Measurements from ENCODE around the gene TLX3.

The TLX3 gene

GRCh38 chr5:171308453-171309275, at the start of gene TLX3:
TSS of gene TLX3 (plus strand) at chr5:171309248. CDS start at chr5:171309366, 118 bp downstream.
- ATAC-seq (no peak), DNase-seq (ENCODE audit: low spot score in 2 of 2) (no peak)
- no peaks in the 10 kb centered on the region for H3K9me3 Mint-ChIP-seq
- H3K4me3 Mint-ChIP-seq: no peak within 1 kb of the TSS
- H3K36me3 Mint-ChIP-seq: peaks cover 12% of the 10 kb centered on the region
- H3K27ac Mint-ChIP-seq: no peak within 1 kb of the TSS
- H3K4me1 Mint-ChIP-seq: peaks cover 27% of the 10 kb centered on the region

DNA sequence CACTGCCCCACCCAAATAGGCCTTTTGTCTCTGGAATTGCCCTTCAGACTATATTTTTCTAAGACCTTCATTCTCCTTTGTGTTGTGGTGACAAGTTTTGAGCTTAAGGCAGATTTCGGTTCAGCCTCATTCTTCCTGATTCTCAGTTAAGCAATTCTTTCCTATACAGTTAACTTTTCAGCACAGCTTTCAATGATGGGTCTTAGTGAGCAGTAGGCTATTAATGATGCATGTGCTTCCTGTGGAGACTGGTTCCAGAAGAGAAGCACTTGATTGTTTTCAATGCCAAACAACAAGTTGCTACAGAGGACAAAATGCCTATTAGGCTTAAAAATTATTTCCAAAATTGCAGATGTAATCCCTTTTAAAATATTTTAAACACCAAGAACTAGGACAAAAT, 47.7 kb upstream of the TLX3 start:
- Mint-ChIP-seq H3K4me1 (peaks cover 10% of the 10 kb centered on the region), H3K9me3 (no peaks in the 10 kb centered on the region), H3K36me3 (no peaks in the 10 kb centered on the region), H3K27ac (no peak overlapping the region), H3K4me3 (no peak overlapping the region)
- no peak for DNase-seq (ENCODE audit: low spot score in 2 of 2)
- no peak for ATAC-seq

GRCh38 chr5:171261904-171262303, 47.1 kb upstream of the TLX3 start:
- H3K4me3 Mint-ChIP-seq: no peak overlapping the region
- H3K9me3 Mint-ChIP-seq: no peaks in the 10 kb centered on the region
- no peak overlapping the region for H3K27ac Mint-ChIP-seq
- H3K36me3 Mint-ChIP-seq: no peaks in the 10 kb centered on the region
- no peak for DNase-seq (ENCODE audit: low spot score in 2 of 2)
- peaks cover 10% of the 10 kb centered on the region for H3K4me1 Mint-ChIP-seq
- no peak for ATAC-seq

DNA sequence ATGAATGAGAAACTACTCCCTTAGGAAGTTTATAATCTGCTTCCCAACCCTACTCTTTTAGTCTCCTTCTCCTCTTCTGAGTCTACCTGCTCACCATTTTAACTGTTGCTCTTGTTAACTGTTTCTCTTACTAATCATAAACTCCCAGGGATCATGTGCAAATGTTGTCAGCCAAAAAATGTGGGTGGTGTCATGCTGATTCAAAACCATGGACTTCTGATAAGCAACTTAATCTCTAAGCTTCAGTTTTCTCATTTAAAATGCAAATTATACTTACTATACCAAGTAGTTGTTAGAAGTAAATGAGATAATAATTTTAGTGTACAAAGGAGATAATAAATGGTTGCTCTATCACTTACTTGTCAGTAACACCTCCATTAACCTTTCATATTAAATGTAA, 45.9 kb upstream of the TLX3 start:
- Mint-ChIP-seq H3K36me3 (no peaks in the 10 kb centered on the region), H3K27ac (no peak overlapping the region), H3K4me1 (peaks cover 10% of the 10 kb centered on the region), H3K9me3 (no peaks in the 10 kb centered on the region), H3K4me3 (no peak overlapping the region)
- no peak for DNase-seq (ENCODE audit: low spot score in 2 of 2)
- ATAC-seq: no peak

- Mint-ChIP-seq H3K4me1 (peaks cover 10% of the 10 kb centered on the region), H3K9me3 (no peaks in the 10 kb centered on the region), H3K36me3 (no peaks in the 10 kb centered on the region), H3K27ac (no peak overlapping the region), H3K4me3 (no peak overlapping the region)
- ATAC-seq (peak; percentile 65), DNase-seq (ENCODE audit: low spot score in 2 of 2) (no peak)
Measured at GRCh38 chr5:171264843-171265242, 44.2 kb upstream of the TLX3 start.

DNA sequence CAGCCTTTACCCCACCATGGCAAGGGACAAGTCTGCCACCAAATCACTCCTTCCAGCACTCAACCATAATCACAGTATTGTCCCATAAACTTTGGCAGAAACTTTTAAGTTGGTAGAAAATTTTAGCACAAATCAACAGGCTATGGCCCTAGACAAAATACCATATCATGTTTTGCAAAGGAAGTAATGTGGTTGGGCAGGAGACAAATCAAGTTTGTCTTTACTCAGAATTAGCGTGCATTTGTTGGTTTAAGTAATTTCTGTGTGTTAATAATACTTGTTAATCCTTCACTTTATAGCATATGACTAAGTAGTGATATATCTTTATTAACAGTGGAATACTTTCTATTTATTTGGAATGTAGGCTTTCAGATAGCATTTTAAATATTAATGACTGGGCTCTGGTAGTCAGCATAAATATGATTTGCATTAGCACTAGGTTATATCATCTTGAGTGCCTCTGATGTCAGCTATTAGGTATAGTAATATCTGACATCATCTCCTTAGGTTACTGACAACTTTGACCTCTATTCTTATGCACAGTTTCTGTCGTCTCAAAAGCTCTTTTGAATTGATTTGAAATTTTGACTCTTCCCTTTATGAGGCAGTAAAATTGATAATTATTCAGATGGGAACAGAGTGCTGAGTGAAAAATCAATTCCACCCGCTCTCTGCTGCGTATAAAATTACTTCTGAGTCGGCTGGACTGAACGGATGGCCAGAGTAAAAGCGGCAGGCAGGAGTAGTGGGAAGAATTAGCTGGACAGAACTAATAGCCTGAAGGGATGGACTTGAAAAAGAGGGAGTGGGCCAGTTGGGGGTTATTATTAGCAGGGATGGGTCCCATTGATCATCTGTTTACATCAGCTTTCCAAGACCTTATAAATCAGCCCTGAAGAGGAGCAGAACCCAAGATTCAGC, 40.1 kb upstream of the TLX3 start:
- Mint-ChIP-seq H3K4me1 (peaks cover 10% of the 10 kb centered on the region), H3K9me3 (no peaks in the 10 kb centered on the region), H3K27ac (no peak overlapping the region), H3K4me3 (no peak overlapping the region), H3K36me3 (no peaks in the 10 kb centered on the region)
- ATAC-seq: no peak
- no peak for DNase-seq (ENCODE audit: low spot score in 2 of 2)

DNA sequence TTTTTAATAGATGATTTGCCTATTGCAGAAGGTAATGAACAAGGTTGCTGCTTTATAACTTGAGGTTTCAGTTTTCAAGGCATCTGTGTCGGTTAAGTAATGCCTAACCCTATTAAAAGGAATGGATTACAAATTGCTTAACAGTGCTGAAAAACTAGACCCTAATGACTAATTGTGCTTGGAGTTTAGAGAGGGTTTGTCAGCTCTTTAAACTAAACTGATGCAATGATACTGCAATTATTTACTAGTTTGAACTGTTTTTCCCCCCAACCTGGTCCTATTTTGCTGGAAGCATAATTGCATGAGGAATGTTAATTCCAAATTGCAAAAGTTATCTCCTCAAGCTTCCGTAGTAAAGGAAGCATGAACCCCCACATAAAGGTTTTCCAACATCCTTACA, 39.3 kb upstream of the TLX3 start:
- Mint-ChIP-seq H3K27ac (no peak overlapping the region), H3K9me3 (no peaks in the 10 kb centered on the region), H3K4me1 (peaks cover 7% of the 10 kb centered on the region), H3K36me3 (no peaks in the 10 kb centered on the region), H3K4me3 (no peak overlapping the region)
- no peak for ATAC-seq
- no peak for DNase-seq (ENCODE audit: low spot score in 2 of 2)

- no peak for DNase-seq (ENCODE audit: low spot score in 2 of 2)
- Mint-ChIP-seq H3K9me3 (no peaks in the 10 kb centered on the region), H3K4me3 (no peak overlapping the region), H3K27ac (no peak overlapping the region), H3K36me3 (no peaks in the 10 kb centered on the region), H3K4me1 (peaks cover 3% of the 10 kb centered on the region)
- ATAC-seq: no peak
Measured at GRCh38 chr5:171270136-171270535, 38.9 kb upstream of the TLX3 start.

DNA sequence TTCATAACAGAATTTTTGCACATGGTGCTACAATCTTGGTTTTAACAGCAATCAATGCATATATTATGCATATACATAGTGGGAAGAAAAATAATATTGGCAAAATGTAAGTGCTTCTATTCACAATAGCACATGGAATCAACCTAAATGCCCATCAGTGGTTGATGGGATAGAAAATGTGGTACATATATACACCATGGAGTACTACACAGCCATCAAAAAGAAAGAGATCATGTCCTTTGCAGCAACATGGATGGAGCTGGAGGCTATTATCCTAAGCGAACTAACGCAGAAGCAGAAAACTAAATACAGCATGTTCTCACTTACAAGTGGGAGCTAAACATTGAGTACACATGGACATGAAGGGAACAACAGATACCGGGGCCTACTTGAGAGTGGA, 37.2 kb upstream of the TLX3 start:
- Mint-ChIP-seq H3K27ac (no peak overlapping the region), H3K4me1 (no peaks in the 10 kb centered on the region), H3K4me3 (no peak overlapping the region), H3K36me3 (no peaks in the 10 kb centered on the region), H3K9me3 (no peaks in the 10 kb centered on the region)
- DNase-seq (ENCODE audit: low spot score in 2 of 2) (no peak), ATAC-seq (no peak)

GRCh38 chr5:171272996-171273970, 35.8 kb upstream of the TLX3 start:
- H3K4me3 Mint-ChIP-seq: no peak overlapping the region
- no peaks in the 10 kb centered on the region for H3K36me3 Mint-ChIP-seq
- no peaks in the 10 kb centered on the region for H3K9me3 Mint-ChIP-seq
- ATAC-seq (no peak), DNase-seq (ENCODE audit: low spot score in 2 of 2) (no peak)
- no peak overlapping the region for H3K27ac Mint-ChIP-seq
- no peaks in the 10 kb centered on the region for H3K4me1 Mint-ChIP-seq

DNA sequence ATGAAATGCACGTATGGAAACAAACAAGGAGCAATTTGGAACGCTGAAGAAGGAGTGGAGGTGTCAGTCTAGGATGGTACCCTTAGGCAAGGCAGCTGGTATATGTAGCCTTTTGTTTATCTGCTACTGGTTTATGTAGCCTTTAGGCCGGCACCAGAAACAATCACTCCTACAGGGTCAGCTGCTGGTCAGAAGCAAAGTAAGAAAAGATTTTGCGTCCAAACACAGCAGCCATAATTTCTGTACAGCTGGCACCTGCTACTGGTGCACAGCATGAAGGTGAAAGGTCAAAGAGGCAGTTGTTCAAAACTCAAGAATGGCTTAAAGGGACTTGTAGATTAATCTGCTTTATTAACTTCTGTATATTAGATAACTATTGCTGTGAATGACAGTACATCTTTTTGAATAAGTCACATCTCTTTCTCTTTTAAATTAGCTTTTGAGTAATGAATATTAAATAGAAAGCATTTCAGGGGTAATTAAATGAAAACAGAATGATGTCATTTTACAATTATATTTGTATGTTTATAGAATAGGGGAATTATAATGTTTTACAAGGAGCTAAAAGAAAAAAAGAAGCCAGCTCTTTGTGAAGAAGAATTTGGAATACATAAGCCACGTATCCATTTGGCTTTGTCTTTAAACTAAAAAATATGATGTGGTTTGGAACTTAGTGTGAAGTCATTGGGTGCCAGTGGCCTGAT, 33.1 kb upstream of the TLX3 start:
- no peak for DNase-seq (ENCODE audit: low spot score in 2 of 2)
- no peak for ATAC-seq
- no peak overlapping the region for H3K27ac Mint-ChIP-seq
- H3K4me1 Mint-ChIP-seq: no peaks in the 10 kb centered on the region
- H3K9me3 Mint-ChIP-seq: no peaks in the 10 kb centered on the region
- H3K4me3 Mint-ChIP-seq: no peak overlapping the region
- no peaks in the 10 kb centered on the region for H3K36me3 Mint-ChIP-seq

DNA sequence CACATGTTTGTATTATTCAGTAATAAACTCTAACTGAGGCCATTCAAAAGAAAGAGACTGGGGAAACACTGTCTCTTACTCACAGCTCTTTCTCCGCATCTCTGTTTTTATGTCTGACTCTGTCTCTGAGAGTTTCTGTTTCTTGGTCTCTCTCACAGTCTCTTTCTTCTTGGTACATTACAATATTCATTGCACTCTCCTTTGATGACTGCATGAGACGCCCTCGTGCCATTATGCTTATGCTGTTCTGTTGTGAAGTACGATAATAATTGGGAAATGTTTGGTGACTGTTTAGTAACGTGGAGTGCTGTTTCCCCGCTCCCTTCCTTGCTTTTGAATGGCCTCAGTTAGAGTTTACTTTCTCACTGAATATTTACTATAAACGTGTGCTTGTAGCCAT, 25.3 kb upstream of the TLX3 start:
- H3K4me1 Mint-ChIP-seq: no peaks in the 10 kb centered on the region
- no peak overlapping the region for H3K4me3 Mint-ChIP-seq
- H3K9me3 Mint-ChIP-seq: no peaks in the 10 kb centered on the region
- no peak overlapping the region for H3K27ac Mint-ChIP-seq
- ATAC-seq (no peak), DNase-seq (ENCODE audit: low spot score in 2 of 2) (no peak)
- no peaks in the 10 kb centered on the region for H3K36me3 Mint-ChIP-seq

DNA sequence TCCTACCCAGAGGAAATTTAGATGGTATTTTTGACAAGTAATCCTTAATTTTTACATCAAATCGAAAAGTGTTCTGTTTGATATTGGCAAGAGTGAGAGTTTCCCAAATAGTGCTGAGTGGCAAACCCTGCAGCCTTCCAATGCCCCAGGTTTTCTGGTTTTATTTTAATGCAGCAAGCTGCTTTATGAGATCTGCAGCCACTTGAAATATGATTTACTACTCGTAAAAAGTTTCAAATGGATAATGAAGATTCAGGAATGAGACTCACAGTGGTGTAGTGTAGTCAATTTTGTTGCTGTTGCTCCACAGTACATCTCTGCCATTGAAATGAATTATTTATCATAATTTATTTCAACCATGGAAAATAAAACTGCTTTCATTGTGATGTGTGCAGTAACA, 23.6 kb upstream of the TLX3 start:
- Mint-ChIP-seq H3K9me3 (no peaks in the 10 kb centered on the region), H3K36me3 (no peaks in the 10 kb centered on the region), H3K4me3 (no peak overlapping the region), H3K27ac (no peak overlapping the region), H3K4me1 (no peaks in the 10 kb centered on the region)
- DNase-seq (ENCODE audit: low spot score in 2 of 2): no peak
- no peak for ATAC-seq

GRCh38 chr5:171288066-171288465, 21.0 kb upstream of the TLX3 start:
- Mint-ChIP-seq H3K27ac (no peak overlapping the region), H3K36me3 (no peaks in the 10 kb centered on the region), H3K4me3 (no peak overlapping the region), H3K9me3 (no peaks in the 10 kb centered on the region), H3K4me1 (no peaks in the 10 kb centered on the region)
- DNase-seq (ENCODE audit: low spot score in 2 of 2): no peak
- no peak for ATAC-seq

Measured in stimulated activated effector memory CD8-positive, alpha-beta T cell treated with anti-CD3 and anti-CD28 coated beads, Interleukin-12 subunit alpha, Interleukin-12 subunit beta, amount 100 ng/mL, for 72 hours (primary cell).